ENCODE measurements around the gene LRRTM4. TPM values are rescaled to one million over a fixed set of nuclear protein-coding genes. Genes with fewer than 3 reads are reported as not detected.

LRRTM4 gene
- total RNA-seq, 1 experiment from 2014 or later, result 12.0 TPM

DNA sequence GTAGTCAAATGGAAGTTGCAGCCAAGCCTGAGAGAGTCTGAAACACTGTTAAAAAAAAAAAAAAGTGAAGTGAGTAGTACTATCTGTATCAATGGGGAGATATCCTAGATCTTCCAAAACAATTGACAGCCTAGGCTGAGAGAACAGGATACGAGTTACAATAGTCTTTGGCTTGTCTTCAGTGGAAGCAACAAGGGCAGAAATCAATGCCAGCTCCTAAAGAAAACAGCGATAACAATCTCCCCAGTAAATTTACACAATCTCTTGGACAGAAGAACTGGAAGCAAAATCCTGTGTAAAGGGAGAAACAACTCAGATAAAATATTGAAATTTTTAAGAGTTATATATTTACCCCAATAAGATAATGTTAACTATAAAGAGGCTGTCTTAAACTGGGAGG is 508.7 kb downstream of the LRRTM4 start:
- Mint-ChIP-seq H3K4me1 (peaks cover 42 to 43% of the 10 kb centered on the region in 2 experiments), H3K9me3 (peaks cover 0 to 3% of the 10 kb centered on the region in 2 experiments; a peak in 3 of 5 replicates)
- no peak for DNase-seq

More for the DNA sequence above, 508.7 kb downstream of the LRRTM4 start:
- H3K14ac ChIP-seq (ENCODE audit: insufficient read depth, low read length), result no peak overlapping the region
- H2BK12ac ChIP-seq (ENCODE audit: insufficient read length, low read depth, low read length), result no peak overlapping the region
- no peak overlapping the region for H3K4ac ChIP-seq (ENCODE audit: low read depth, low read length)
- H3K36me3 Mint-ChIP-seq (ENCODE audit: insufficient read depth in 1 of 3, low read depth in 3 of 3), result peaks cover 0 to 4% (median 0%) of the 10 kb centered on the region in 3 experiments; a peak in 1 of 7 replicates
- no peak overlapping the region for H4K8ac ChIP-seq (replicated peaks; ENCODE audit: insufficient read length, low read depth, low read length)
- H2AFZ ChIP-seq (ENCODE audit: low read length), result no peak overlapping the region
- H3K4me3 Mint-ChIP-seq, result no peak overlapping the region
- no peaks in the 10 kb centered on the region for H3K27me3 Mint-ChIP-seq (ENCODE audit: low read depth)
- no peak overlapping the region for H2BK15ac ChIP-seq (ENCODE audit: low read depth, low read length)
- H3K9ac ChIP-seq (ENCODE audit: extremely low read depth, insufficient read length, low read length), result no peak overlapping the region
- no peak overlapping the region for H2BK120ac ChIP-seq (ENCODE audit: low read depth, low read length, poor library complexity, severe bottlenecking)
- H3K18ac ChIP-seq (ENCODE audit: insufficient read length, low read depth, low read length), result no peak overlapping the region
- H4K91ac ChIP-seq (ENCODE audit: insufficient read length, low read depth, low read length), result no peak overlapping the region
- TF ChIP-seq, protein P1, sequence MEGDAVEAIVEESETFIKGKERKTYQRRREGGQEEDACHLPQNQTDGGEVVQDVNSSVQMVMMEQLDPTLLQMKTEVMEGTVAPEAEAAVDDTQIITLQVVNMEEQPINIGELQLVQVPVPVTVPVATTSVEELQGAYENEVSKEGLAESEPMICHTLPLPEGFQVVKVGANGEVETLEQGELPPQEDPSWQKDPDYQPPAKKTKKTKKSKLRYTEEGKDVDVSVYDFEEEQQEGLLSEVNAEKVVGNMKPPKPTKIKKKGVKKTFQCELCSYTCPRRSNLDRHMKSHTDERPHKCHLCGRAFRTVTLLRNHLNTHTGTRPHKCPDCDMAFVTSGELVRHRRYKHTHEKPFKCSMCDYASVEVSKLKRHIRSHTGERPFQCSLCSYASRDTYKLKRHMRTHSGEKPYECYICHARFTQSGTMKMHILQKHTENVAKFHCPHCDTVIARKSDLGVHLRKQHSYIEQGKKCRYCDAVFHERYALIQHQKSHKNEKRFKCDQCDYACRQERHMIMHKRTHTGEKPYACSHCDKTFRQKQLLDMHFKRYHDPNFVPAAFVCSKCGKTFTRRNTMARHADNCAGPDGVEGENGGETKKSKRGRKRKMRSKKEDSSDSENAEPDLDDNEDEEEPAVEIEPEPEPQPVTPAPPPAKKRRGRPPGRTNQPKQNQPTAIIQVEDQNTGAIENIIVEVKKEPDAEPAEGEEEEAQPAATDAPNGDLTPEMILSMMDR (conservative IDR thresholded peaks at IDR 0.05), result no peak
- no peak overlapping the region for H3K4me2 ChIP-seq (ENCODE audit: insufficient read depth, insufficient read length, low read length)
- no peak overlapping the region for H4K5ac ChIP-seq (ENCODE audit: insufficient read length, low read depth, low read length)
- H3K79me1 ChIP-seq (ENCODE audit: insufficient read depth, low read depth, low read length, poor library complexity, severe bottlenecking), result no peaks in the 10 kb centered on the region
- H3T11ph ChIP-seq (ENCODE audit: low read length), result no peak overlapping the region
- no peak overlapping the region for H2BK5ac ChIP-seq (ENCODE audit: insufficient read length, low read length)
- H3K56ac ChIP-seq (ENCODE audit: insufficient read length, low read depth, low read length), result no peak overlapping the region
- no peaks in the 10 kb centered on the region for H3K9me3 ChIP-seq (ENCODE audit: control insufficient read depth, low read depth, low read length)
- no peak overlapping the region for H2BK20ac ChIP-seq (ENCODE audit: low read depth, low read length, poor library complexity, severe bottlenecking)
- no peak overlapping the region for H2AK5ac ChIP-seq (ENCODE audit: insufficient read length, low read length)
- no peaks in the 10 kb centered on the region for H3K23me2 ChIP-seq (ENCODE audit: insufficient read length, low read depth, low read length, poor library complexity, severe bottlenecking)
- no peak overlapping the region for H3K27ac ChIP-seq (ENCODE audit: insufficient read length, low read depth, low read length)
- no peak overlapping the region; a peak in 1 of 7 replicates for H3K27ac Mint-ChIP-seq
- no CpG with 5 or more reads among the region's 2 CpGs for WGBS (ENCODE audit: extremely low coverage, insufficient read length, low lambda C conversion rate)
- H3K79me2 ChIP-seq (ENCODE audit: insufficient read depth, low read length), result no peaks in the 10 kb centered on the region
- peaks cover 3% of the 10 kb centered on the region; the same call in 1 of the 2 replicates for H3K4me1 ChIP-seq (ENCODE audit: insufficient read depth, low read length)
- H3K23ac ChIP-seq (ENCODE audit: insufficient read length, low read depth, low read length), result no peak overlapping the region
- H3K27me3 ChIP-seq (ENCODE audit: insufficient read depth, low read length), result no peaks in the 10 kb centered on the region
- H4K20me1 ChIP-seq (ENCODE audit: control insufficient read depth, insufficient read depth, insufficient read length), result no peaks in the 10 kb centered on the region
